OCI-LY3 (cell line): ENCODE results near the gene ABCB10.
"Not testable (repeated sequence)": the region's sequence is repeated elsewhere in the genome, so short reads cannot be mapped to it uniquely, and the experiment has no call there.

Source experiments
- H2AFZ ChIP-seq: fragments of 200-600, 300-600 bp; shearing (Covaris generic); 2 replicates; pipeline ENCODE4 v1.6.0; 2014; ENCODE audit warnings: antibody characterized with exemption, low read depth, low read length
- H3K27ac ChIP-seq: fragments of 200-600, 300-600 bp; sonication (generic); 2 replicates; pipeline ENCODE4 v1.5.1; 2014; ENCODE audit warnings: mild to moderate bottlenecking, low read length, moderate library complexity, mixed read lengths
- H3K27me3 ChIP-seq: fragments of 200-600, 300-600 bp; sonication (generic); 2 replicates; pipeline ENCODE4 v1.6.1; 2014; ENCODE audit warnings: low read depth, low read length, mixed read lengths
- H3K36me3 ChIP-seq: fragments of 200-600, 300-600 bp; sonication (generic); replicated peaks from 2 replicates; pipeline ENCODE3; 2014; ENCODE audit warnings: low read depth, low read length, mixed read lengths
- H3K4me1 ChIP-seq: fragments of 300-600, 200-600 bp; sonication (generic); 2 replicates; pipeline ENCODE4 v1.6.1; 2014; ENCODE audit warnings: low read length, mixed read lengths
- H3K4me2 ChIP-seq: fragments of 200-600, 300-600 bp; sonication (generic); 2 replicates; pipeline ENCODE4 v1.6.1; 2014; ENCODE audit warnings: low read length, mixed read lengths
- H3K4me3 ChIP-seq: fragments of 300-600, 200-600 bp; sonication (generic); 2 replicates; pipeline ENCODE4 v1.5.1; 2014; ENCODE audit warnings: antibody characterized with exemption, mild to moderate bottlenecking, low read length, moderate library complexity
- H3K79me2 ChIP-seq: fragments of 300-600, 200-600 bp; shearing (Covaris generic); 2 replicates; pipeline ENCODE4 v1.6.1; 2014; ENCODE audit warnings: mild to moderate bottlenecking, low read length, mixed read lengths
- H3K9ac ChIP-seq: fragments of 300-600, 200-600 bp; shearing (Covaris generic); 2 replicates; pipeline ENCODE4 v1.6.0; 2014; ENCODE audit warnings: mild to moderate bottlenecking, low read length, moderate library complexity
- H3K9me3 ChIP-seq: fragments of 200-600, 300-600 bp; shearing (Covaris generic); 2 replicates; pipeline ENCODE4 v1.6.1; 2014; ENCODE audit warnings: low read length, mixed read lengths; ENCODE audit not compliant: insufficient read depth
- H4K20me1 ChIP-seq: fragments of 200-600, 300-600 bp; sonication (generic); 2 replicates; pipeline ENCODE4 v1.6.1; 2016; ENCODE audit warnings: low read length, mixed read lengths; ENCODE audit not compliant: insufficient read depth
- CTCF ChIP-seq: fragments of 200-600, 300-600 bp; sonication (generic); IDR thresholded peaks from 2 replicates; pipeline ENCODE4 v1.5.1; 2014; ENCODE audit warnings: antibody characterized with exemption, low read length, low read depth
- EZH2phosphoT487 ChIP-seq: fragments of 200-600 bp; shearing (Covaris generic); IDR thresholded peaks from 2 replicates; pipeline ENCODE4 v1.6.1; 2018; ENCODE audit warnings: antibody characterized with exemption, mixed run types, low read depth

ABCB10 gene

GRCh38 chr1:229563241-229563640 lies 4.7 kb upstream of the ABCB10 start:
- peaks cover 29% of the 10 kb centered on the region for H3K4me1 ChIP-seq
- H3K9ac ChIP-seq, result no peak overlapping the region
- H3K79me2 ChIP-seq, result no peaks in the 10 kb centered on the region; the same call in 1 of the 2 replicates
- peak overlapping the region; percentile 17; the same call in 1 of the 2 replicates for H3K27ac ChIP-seq
- TF ChIP-seq CTCF (no peak), EZH2phosphoT487 (no peak)
- H3K36me3 ChIP-seq, result no peaks in the 10 kb centered on the region
- 0 out of 2 replicates have a peak overlapping the region, but pooled peaks have one; percentile 9 for H2AFZ ChIP-seq
- H3K27me3 ChIP-seq, result no peaks in the 10 kb centered on the region
- H3K4me3 ChIP-seq, result no peak overlapping the region
- H4K20me1 ChIP-seq, result no peaks in the 10 kb centered on the region
- H3K9me3 ChIP-seq, result no peaks in the 10 kb centered on the region
- peak overlapping the region; percentile 18 for H3K4me2 ChIP-seq

- Histone ChIP-seq H3K4me1 (peaks cover 29% of the 10 kb centered on the region), H3K27me3 (no peaks in the 10 kb centered on the region), H3K27ac (no peak overlapping the region), H2AFZ (no peak overlapping the region), H3K79me2 (peaks cover 3% of the 10 kb centered on the region), H3K4me2 (no peak overlapping the region), H3K4me3 (no peak overlapping the region), H3K9ac (no peak overlapping the region), H3K36me3 (no peaks in the 10 kb centered on the region), H4K20me1 (no peaks in the 10 kb centered on the region), H3K9me3 (no peaks in the 10 kb centered on the region)
- TF ChIP-seq CTCF (no peak), EZH2phosphoT487 (no peak)
These were observed 4.2 kb upstream of the ABCB10 start for GRCh38 chr1:229562686-229563085.

- Histone ChIP-seq H3K9ac (no peak overlapping the region), H3K27me3 (no peaks in the 10 kb centered on the region), H2AFZ (0 out of 2 replicates have a peak overlapping the region, but pooled peaks have one; percentile 15), H3K4me3 (no peak overlapping the region), H3K4me2 (no peak overlapping the region), H3K4me1 (peaks cover 35% of the 10 kb centered on the region), H3K9me3 (no peaks in the 10 kb centered on the region), H3K36me3 (no peaks in the 10 kb centered on the region), H4K20me1 (peaks cover 10% of the 10 kb centered on the region), H3K79me2 (peaks cover 19% of the 10 kb centered on the region), H3K27ac (no peak overlapping the region)
- TF ChIP-seq CTCF (no peak), EZH2phosphoT487 (no peak)
These were observed 2.6 kb upstream of the ABCB10 start for GRCh38 chr1:229561141-229561540.

- not testable (repeated sequence) for H3K27me3 ChIP-seq, H3K27ac ChIP-seq, H3K36me3 ChIP-seq, H3K9me3 ChIP-seq, H2AFZ ChIP-seq, H3K9ac ChIP-seq
- H3K79me2 ChIP-seq, result peaks cover 27% of the 10 kb centered on the region
- H3K4me3 ChIP-seq, result peak overlapping the region; percentile 82; the same call in 1 of the 2 replicates
- peaks cover 13% of the 10 kb centered on the region for H4K20me1 ChIP-seq
- peaks cover 35% of the 10 kb centered on the region for H3K4me1 ChIP-seq
- peak overlapping the region; percentile 87 for H3K4me2 ChIP-seq
These were observed 1.6 kb upstream of the ABCB10 start for GRCh38 chr1:229560124-229560523.

GRCh38 chr1:229559336-229559801 lies 862 bp upstream of the ABCB10 start:
- Histone ChIP-seq H3K4me3 (peak overlapping the region; percentile 82), H3K79me2 (peaks cover 34% of the 10 kb centered on the region), H3K4me1 (peaks cover 33% of the 10 kb centered on the region), H3K4me2 (peak overlapping the region; percentile 87), H3K9ac (peak overlapping the region; percentile 77), H4K20me1 (peaks cover 18% of the 10 kb centered on the region), H2AFZ (peak overlapping the region; percentile 80)
- H3K9me3 ChIP-seq, H3K36me3 ChIP-seq, H3K27ac ChIP-seq, H3K27me3 ChIP-seq: not testable (repeated sequence)
